ENCODE data around the gene BMPR2. TPM values are rescaled to one million over a fixed set of nuclear protein-coding genes. Genes with fewer than 3 reads are reported as not detected.

Gene BMPR2
- total and polyA plus RNA-seq, 2 donors (not counting 1 experiment from before 2014, with no cell fraction given) = 3.1 to 24.6 TPM

GRCh38 chr2:202479090-202479489, 103.0 kb downstream of the BMPR2 start:
- no peaks in the 10 kb centered on the region for H3K4me1 Mint-ChIP-seq
- Histone ChIP-seq H3K27ac (ENCODE audit: low read length in 2 of 2) (no peak overlapping the region), H3K4me3 (ENCODE audit: control extremely low read depth in 1 of 5, extremely low read depth in 1 of 5, insufficient read depth in 1 of 5, low read depth in 2 of 5, low read length in 4 of 5) (no peak overlapping the region), H4K20me1 (ENCODE audit: control insufficient read depth, insufficient read depth, low read length, poor library complexity, severe bottlenecking) (no peaks in the 10 kb centered on the region), H3K79me2 (ENCODE audit: control insufficient read depth, insufficient read depth, low read length) (no peaks in the 10 kb centered on the region), H3K9ac (ENCODE audit: low read length) (no peak overlapping the region), H2AFZ (ENCODE audit: insufficient read depth, low read depth, low read length, poor library complexity, severe bottlenecking) (no peak overlapping the region), H3K27me3 (replicated peaks in 1 of 4; ENCODE audit: control extremely low read depth in 1 of 4, control insufficient read depth in 3 of 4, insufficient read depth in 4 of 4, low read length in 3 of 4) (no peaks in the 10 kb centered on the region), H3K4me1 (ENCODE audit: control insufficient read depth in 2 of 2, insufficient read depth in 2 of 2, low read length in 2 of 2) (no peaks in the 10 kb centered on the region), H3K4me2 (replicated peaks; ENCODE audit: low read depth, low read length, poor library complexity, severe bottlenecking) (no peak overlapping the region), H3K9me3 (ENCODE audit: control extremely low read depth in 1 of 3, control insufficient read depth in 2 of 3, insufficient read depth in 1 of 3, low read length in 2 of 3) (no peaks in the 10 kb centered on the region), H3K36me3 (replicated peaks in 1 of 2; ENCODE audit: control extremely low read depth in 1 of 2, control insufficient read depth in 1 of 2, extremely low read depth in 1 of 2, insufficient read depth in 2 of 2, low read length in 1 of 2) (peaks cover 0 to 2% of the 10 kb centered on the region in 2 experiments)
- DNase-seq (no peak), ATAC-seq (ENCODE audit: low read depth) (no peak)
- no peak overlapping the region for H3K4me3 Mint-ChIP-seq
- no peaks in the 10 kb centered on the region for H3K9me3 Mint-ChIP-seq (ENCODE audit: insufficient read depth)
- intact Hi-C loops (cut with micrococcal nuclease) = no loop called here
- no CpG with 5 or more reads among the region's 1 CpG for WGBS (ENCODE audit: insufficient coverage)
- ChIA-PET POLR2A (no interaction called here), CTCF (no interaction called here)
- no peak for TF ChIP-seq EZH2 (IDR thresholded peaks at IDR 0.05; ENCODE audit: borderline replicate concordance, insufficient read depth, low read depth, low read length, poor library complexity, severe bottlenecking)
- TF ChIP-seq CTCF (IDR thresholded peaks at IDR 0.05) = no peak
- no peaks in the 10 kb centered on the region for H3K27me3 Mint-ChIP-seq
- H3K27ac Mint-ChIP-seq = no peak overlapping the region

- intact Hi-C loops (cut with micrococcal nuclease) = no loop called here
- Histone ChIP-seq H4K20me1 (ENCODE audit: control insufficient read depth, insufficient read depth, low read length, poor library complexity, severe bottlenecking) (no peaks in the 10 kb centered on the region), H3K4me3 (ENCODE audit: control extremely low read depth in 1 of 5, extremely low read depth in 1 of 5, insufficient read depth in 1 of 5, low read depth in 2 of 5, low read length in 4 of 5) (no peak overlapping the region), H3K4me2 (replicated peaks; ENCODE audit: low read depth, low read length, poor library complexity, severe bottlenecking) (no peak overlapping the region), H3K9ac (ENCODE audit: low read length) (no peak overlapping the region), H3K9me3 (ENCODE audit: control extremely low read depth in 1 of 3, control insufficient read depth in 2 of 3, insufficient read depth in 1 of 3, low read length in 2 of 3) (no peaks in the 10 kb centered on the region), H3K4me1 (ENCODE audit: control insufficient read depth in 2 of 2, insufficient read depth in 2 of 2, low read length in 2 of 2) (no peaks in the 10 kb centered on the region), H3K27ac (ENCODE audit: low read length in 2 of 2) (no peak overlapping the region), H3K36me3 (replicated peaks in 1 of 2; ENCODE audit: control extremely low read depth in 1 of 2, control insufficient read depth in 1 of 2, extremely low read depth in 1 of 2, insufficient read depth in 2 of 2, low read length in 1 of 2) (peaks cover 0 to 2% of the 10 kb centered on the region in 2 experiments), H3K27me3 (replicated peaks in 1 of 4; ENCODE audit: control extremely low read depth in 1 of 4, control insufficient read depth in 3 of 4, insufficient read depth in 4 of 4, low read length in 3 of 4) (no peaks in the 10 kb centered on the region), H2AFZ (ENCODE audit: insufficient read depth, low read depth, low read length, poor library complexity, severe bottlenecking) (no peak overlapping the region), H3K79me2 (ENCODE audit: control insufficient read depth, insufficient read depth, low read length) (no peaks in the 10 kb centered on the region)
- H3K4me3 Mint-ChIP-seq = no peak overlapping the region
- no peaks in the 10 kb centered on the region for H3K27me3 Mint-ChIP-seq
- POLR2A ChIA-PET = no interaction called here
- no peak overlapping the region for H3K27ac Mint-ChIP-seq
- TF ChIP-seq EZH2 (IDR thresholded peaks at IDR 0.05; ENCODE audit: borderline replicate concordance, insufficient read depth, low read depth, low read length, poor library complexity, severe bottlenecking) (no peak), CTCF (IDR thresholded peaks at IDR 0.05) (no peak)
- no peaks in the 10 kb centered on the region for H3K4me1 Mint-ChIP-seq
- H3K9me3 Mint-ChIP-seq (ENCODE audit: insufficient read depth) = no peaks in the 10 kb centered on the region
- DNase-seq (no peak), ATAC-seq (ENCODE audit: low read depth) (no peak)
- WGBS (ENCODE audit: insufficient coverage) = no CpG with 5 or more reads among the region's 1 CpG
- CTCF ChIA-PET = no interaction called here
Measured at GRCh38 chr2:202479610-202480009, 103.5 kb downstream of the BMPR2 start.
